DMS114 treated with DMSO at 0.1 percent for 48 hours (cell line): ENCODE results near the gene CPSF6.

Experiments
- DNase-seq: peaks from one replicate; lab custom pipeline; 2025; ENCODE audit not compliant: unreplicated experiment; lab: John Stamatoyannopoulos, UW

CPSF6 gene

DNA sequence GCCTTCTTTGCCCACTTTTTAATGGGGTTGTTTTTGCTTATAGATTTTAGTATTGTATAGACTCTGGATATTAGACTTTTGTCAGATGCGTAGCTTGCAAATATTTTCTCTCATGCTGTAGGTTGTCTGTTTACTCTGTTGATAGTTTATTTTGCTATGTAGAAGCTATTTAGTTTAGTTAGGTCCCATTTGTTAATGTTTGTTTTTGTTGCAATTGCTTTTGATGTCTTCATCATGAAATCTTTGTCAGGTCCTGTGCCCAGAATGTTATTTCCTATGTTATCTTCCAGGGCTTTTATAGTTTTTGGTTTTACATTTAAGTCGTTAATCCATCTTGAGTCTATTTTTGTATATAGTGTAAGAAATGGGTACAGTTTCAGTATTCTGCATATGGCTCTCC lies 78.9 kb downstream of the CPSF6 start:
- DNase-seq = no peak

DNA sequence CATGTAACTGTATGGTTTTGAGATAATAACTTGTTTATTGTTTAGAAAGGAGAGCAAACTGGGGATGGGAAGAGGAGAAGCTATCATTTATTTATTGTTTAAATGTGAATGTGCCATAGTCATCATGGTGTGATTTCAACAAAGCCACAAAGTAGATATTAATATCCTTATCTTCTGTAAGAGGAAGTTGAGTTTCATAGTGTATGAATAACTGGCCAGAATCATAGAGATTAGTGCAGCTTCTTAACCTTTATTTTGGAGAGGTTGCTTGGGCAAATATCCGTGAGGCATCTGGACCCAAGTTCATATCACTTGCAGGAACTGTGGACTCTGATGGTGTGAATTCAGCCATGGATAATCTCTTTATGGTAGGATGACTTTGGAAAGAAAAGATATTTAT lies 82.0 kb downstream of the CPSF6 start:
- no peak for DNase-seq
